Smooth muscle cell (in vitro differentiated cells): ENCODE measurements around the gene TRIM10. TPM values are rescaled to one million over a fixed set of nuclear protein-coding genes. Genes with fewer than 3 reads are reported as not detected.

Experiments used
- DNase-seq: peaks from one replicate; lab custom pipeline; 2025; ENCODE audit not compliant: unreplicated experiment; lab: John Stamatoyannopoulos, UW
- H2AFZ ChIP-seq: fragments of 200-600 bp; sonication (generic); 2 replicates; pipeline ENCODE4 v1.6.0; 2016; ENCODE audit warnings: antibody characterized with exemption, low read depth, mild to moderate bottlenecking
- H3F3A ChIP-seq: fragments of 200-600 bp; sonication (generic); 2 replicates; pipeline ENCODE4 v1.6.0; 2017; ENCODE audit warnings: antibody characterized with exemption, low read depth
- H3K27ac ChIP-seq: fragments of 200-600 bp; sonication (generic); 2 replicates; pipeline ENCODE4 v1.5.1; 2016; ENCODE audit warnings: low read depth, mild to moderate bottlenecking
- H3K27me3 ChIP-seq: fragments of 200-600 bp; sonication (generic); 2 replicates; pipeline ENCODE4 v1.6.1; 2016; ENCODE audit warnings: low read depth, mild to moderate bottlenecking
- H3K36me3 ChIP-seq: fragments of 200-600 bp; sonication (generic); 2 replicates; pipeline ENCODE4 v1.5.1; 2016; ENCODE audit warnings: low read depth
- H3K4me1 ChIP-seq: fragments of 200-600 bp; sonication (generic); 2 replicates; pipeline ENCODE4 v1.5.1; 2016; ENCODE audit warnings: low read depth
- H3K4me2 ChIP-seq: fragments of 200-600 bp; sonication (generic); 2 replicates; pipeline ENCODE4 v1.6.0; 2016; ENCODE audit warnings: mild to moderate bottlenecking
- H3K4me3 ChIP-seq: fragments of 200-600 bp; sonication (generic); 2 replicates; pipeline ENCODE4 v1.5.1; 2016; ENCODE audit warnings: mild to moderate bottlenecking
- H3K79me2 ChIP-seq: fragments of 200-600 bp; sonication (generic); 2 replicates; pipeline ENCODE4 v1.6.0; 2016; ENCODE audit warnings: low read depth, mild to moderate bottlenecking
- H3K9ac ChIP-seq: fragments of 200-600 bp; sonication (generic); 2 replicates; pipeline ENCODE4 v1.6.0; 2016; ENCODE audit warnings: low read depth
- H3K9me3 ChIP-seq: fragments of 200-600 bp; sonication (generic); replicated peaks from 2 replicates; pipeline ENCODE4 v1.5.1; 2016; ENCODE audit warnings: low read depth
- H4K20me1 ChIP-seq: fragments of 200-600 bp; sonication (generic); 2 replicates; pipeline ENCODE4 v1.6.0; 2016; ENCODE audit warnings: low read depth
- WGBS: methylation state at CpG from one replicate; pipeline ENCODE4 v1.1.7; 2016; ENCODE audit warnings: low lambda C conversion rate; 5-methylcytosine and 5-hydroxymethylcytosine counted together
- polyA plus RNA-seq: library from polyadenylated mRNA; unstranded; fragments of >200 nt; fragmentation: Nextera tagmentation; extraction: Ambion mirVana; gene quantifications from 2 replicates; pipeline ENCODE4 v1.2.1, GENCODE V29; 2016
- total RNA-seq: library from RNA; depleted of rRNA; stranded (reverse); fragments of >200 nt; gene quantifications from 2 replicates; pipeline ENCODE4 v1.2.3, GENCODE V29; 2014
- TF ChIP-seq, protein P1 (sequence below): fragments of 200-600 bp; sonication (generic); IDR thresholded peaks from 2 replicates; pipeline ENCODE4 v1.5.1; 2017; ENCODE audit warnings: borderline replicate concordance, mild to moderate bottlenecking, antibody characterized with exemption; ENCODE audit not compliant: insufficient read depth, poor library complexity, severe bottlenecking

The TRIM10 gene
- total and polyA plus RNA-seq, 2 experiments from 2014 or later: not detected

DNA sequence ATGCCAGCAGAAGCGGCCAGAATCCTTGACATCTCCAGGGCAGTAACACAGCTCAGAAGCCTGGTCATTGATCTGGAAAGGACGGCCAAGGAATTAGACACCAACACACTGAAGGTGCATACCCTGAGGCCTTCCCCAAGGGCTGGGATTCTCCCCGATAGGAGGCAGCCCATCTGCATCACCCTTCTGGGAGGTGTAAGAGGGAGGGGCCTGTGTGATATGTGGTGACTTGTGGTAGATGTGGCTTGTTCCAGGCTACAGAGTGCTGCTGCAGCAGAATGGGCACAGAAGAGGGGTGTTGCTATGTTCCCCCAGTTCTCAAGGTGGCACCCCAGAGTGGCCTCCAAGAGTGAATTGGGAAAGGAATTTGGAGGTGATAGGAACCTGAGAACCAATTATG is 13.9 kb downstream of the TRIM10 start:
- no peak overlapping the region for H2AFZ ChIP-seq
- no peaks in the 10 kb centered on the region for H3K9me3 ChIP-seq
- H3F3A ChIP-seq: no peaks in the 10 kb centered on the region
- no peak for DNase-seq
- H3K79me2 ChIP-seq: no peaks in the 10 kb centered on the region
- H3K27ac ChIP-seq: no peak overlapping the region
- H4K20me1 ChIP-seq: no peaks in the 10 kb centered on the region
- H3K4me3 ChIP-seq: no peak overlapping the region
- no peaks in the 10 kb centered on the region for H3K36me3 ChIP-seq
- H3K27me3 ChIP-seq: peaks cover 56% of the 10 kb centered on the region
- 90% methylated on average over 3 of the region's 3 CpGs for WGBS
- H3K4me2 ChIP-seq: no peak overlapping the region
- H3K9ac ChIP-seq: no peak overlapping the region
- no peaks in the 10 kb centered on the region for H3K4me1 ChIP-seq
- TF ChIP-seq, protein P1, sequence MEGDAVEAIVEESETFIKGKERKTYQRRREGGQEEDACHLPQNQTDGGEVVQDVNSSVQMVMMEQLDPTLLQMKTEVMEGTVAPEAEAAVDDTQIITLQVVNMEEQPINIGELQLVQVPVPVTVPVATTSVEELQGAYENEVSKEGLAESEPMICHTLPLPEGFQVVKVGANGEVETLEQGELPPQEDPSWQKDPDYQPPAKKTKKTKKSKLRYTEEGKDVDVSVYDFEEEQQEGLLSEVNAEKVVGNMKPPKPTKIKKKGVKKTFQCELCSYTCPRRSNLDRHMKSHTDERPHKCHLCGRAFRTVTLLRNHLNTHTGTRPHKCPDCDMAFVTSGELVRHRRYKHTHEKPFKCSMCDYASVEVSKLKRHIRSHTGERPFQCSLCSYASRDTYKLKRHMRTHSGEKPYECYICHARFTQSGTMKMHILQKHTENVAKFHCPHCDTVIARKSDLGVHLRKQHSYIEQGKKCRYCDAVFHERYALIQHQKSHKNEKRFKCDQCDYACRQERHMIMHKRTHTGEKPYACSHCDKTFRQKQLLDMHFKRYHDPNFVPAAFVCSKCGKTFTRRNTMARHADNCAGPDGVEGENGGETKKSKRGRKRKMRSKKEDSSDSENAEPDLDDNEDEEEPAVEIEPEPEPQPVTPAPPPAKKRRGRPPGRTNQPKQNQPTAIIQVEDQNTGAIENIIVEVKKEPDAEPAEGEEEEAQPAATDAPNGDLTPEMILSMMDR: no peak

- whole genome bisulfite sequencing: 64% methylated on average over 7 of the region's 7 CpGs
Observed at GRCh38 chr6:30145818-30146217, 15.2 kb downstream of the TRIM10 start.

GRCh38 chr6:30144811-30145210 is 16.2 kb downstream of the TRIM10 start:
- TF ChIP-seq, protein P1: no peak
- no peaks in the 10 kb centered on the region for H3K36me3 ChIP-seq
- no peak overlapping the region for H3K4me2 ChIP-seq
- H3F3A ChIP-seq: no peaks in the 10 kb centered on the region
- 72% methylated on average over 6 of the region's 6 CpGs for WGBS
- no peaks in the 10 kb centered on the region for H3K9me3 ChIP-seq
- no peaks in the 10 kb centered on the region for H3K4me1 ChIP-seq
- peaks cover 54% of the 10 kb centered on the region for H3K27me3 ChIP-seq
- H3K4me3 ChIP-seq: no peak overlapping the region
- H3K27ac ChIP-seq: no peak overlapping the region
- no peaks in the 10 kb centered on the region for H3K79me2 ChIP-seq
- no peak for DNase-seq
- no peaks in the 10 kb centered on the region for H4K20me1 ChIP-seq
- H2AFZ ChIP-seq: no peak overlapping the region
- no peak overlapping the region for H3K9ac ChIP-seq

More at GRCh38 chr6:30145818-30146217, 15.2 kb downstream of the TRIM10 start:
- H3K27me3 ChIP-seq: peaks cover 59% of the 10 kb centered on the region
- no peaks in the 10 kb centered on the region for H3F3A ChIP-seq
- no peak overlapping the region for H2AFZ ChIP-seq
- H3K4me1 ChIP-seq: no peaks in the 10 kb centered on the region
- H3K9me3 ChIP-seq: no peaks in the 10 kb centered on the region
- H3K4me3 ChIP-seq: no peak overlapping the region
- no peaks in the 10 kb centered on the region for H4K20me1 ChIP-seq
- H3K9ac ChIP-seq: no peak overlapping the region
- H3K27ac ChIP-seq: no peak overlapping the region
- DNase-seq: no peak
- no peaks in the 10 kb centered on the region for H3K79me2 ChIP-seq
- no peak overlapping the region for H3K4me2 ChIP-seq
- TF ChIP-seq, protein P1: no peak
- H3K36me3 ChIP-seq: no peaks in the 10 kb centered on the region

- H3K4me2 ChIP-seq: no peak overlapping the region
- H3K4me3 ChIP-seq: no peak overlapping the region
- H2AFZ ChIP-seq: no peak overlapping the region
- WGBS: 72% methylated on average over 2 of the region's 2 CpGs
- no peaks in the 10 kb centered on the region for H3K36me3 ChIP-seq
- no peaks in the 10 kb centered on the region for H4K20me1 ChIP-seq
- H3K9me3 ChIP-seq: no peaks in the 10 kb centered on the region
- TF ChIP-seq, protein P1: no peak
- H3K79me2 ChIP-seq: no peaks in the 10 kb centered on the region
- H3K27ac ChIP-seq: no peak overlapping the region
- no peak for DNase-seq
- H3F3A ChIP-seq: no peaks in the 10 kb centered on the region
- H3K4me1 ChIP-seq: no peaks in the 10 kb centered on the region
- no peak overlapping the region for H3K9ac ChIP-seq
- peaks cover 59% of the 10 kb centered on the region for H3K27me3 ChIP-seq
Observed at GRCh38 chr6:30143780-30144179, 17.2 kb downstream of the TRIM10 start.
